GM13976 (cell line): ENCODE data around the gene APLN.

Experiments
- DNase-seq: peaks from one replicate; pipeline ENCODE4 v3.0.0; 2012; ENCODE audit warnings: low spot score
- CTCF ChIP-seq: IDR thresholded peaks from 2 replicates; pipeline ENCODE4 v1.5.1; 2012; ENCODE audit warnings: borderline replicate concordance, mild to moderate bottlenecking; ENCODE audit not compliant: insufficient read depth; ENCODE audit errors: extremely low read depth, missing control alignments, control extremely low read depth
- in situ Hi-C: fragments of 300-500 bp; cut with MboI; formaldehyde crosslinking; loops from one replicate; pipeline ENCODE4 v1.12.0; 2022; ENCODE audit warnings: low sequenced_read_pairs, mixed read lengths, inconsistent platforms; ENCODE audit not compliant: unreplicated experiment

Gene APLN

GRCh38 chrX:129637217-129638109 is 17.3 kb downstream of the APLN start:
- peak; percentile 93 for TF ChIP-seq CTCF
- in situ Hi-C loops, result no loop called here
- peak; percentile 79 for DNase-seq

DNA sequence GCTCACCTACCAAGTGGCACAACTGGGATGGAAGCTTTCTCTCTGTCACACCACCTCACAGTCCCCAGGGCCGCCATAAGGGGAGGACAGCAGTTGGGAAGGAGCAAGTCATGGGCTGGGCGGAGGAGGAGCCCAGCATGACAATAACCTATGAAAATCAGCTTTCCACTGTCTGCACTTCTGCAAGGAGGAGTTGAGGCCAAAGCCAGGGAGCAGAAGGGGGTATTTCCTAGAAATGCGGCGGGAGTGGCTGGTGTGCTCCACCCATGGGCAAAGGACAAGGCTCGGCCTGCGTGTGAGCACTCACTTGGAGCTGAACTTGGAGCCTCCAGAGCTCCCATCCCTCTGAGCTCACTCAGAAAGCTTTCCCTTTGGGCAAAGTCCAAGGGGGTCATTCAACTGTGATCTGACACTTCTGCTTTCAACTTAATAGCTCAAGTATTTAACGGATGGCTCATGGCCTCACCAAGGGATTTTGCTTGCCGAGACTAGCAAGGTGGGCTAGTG is 18.5 kb downstream of the APLN start:
- no peak for DNase-seq
- in situ Hi-C loops, result no loop called here
- no peak for TF ChIP-seq CTCF

DNA sequence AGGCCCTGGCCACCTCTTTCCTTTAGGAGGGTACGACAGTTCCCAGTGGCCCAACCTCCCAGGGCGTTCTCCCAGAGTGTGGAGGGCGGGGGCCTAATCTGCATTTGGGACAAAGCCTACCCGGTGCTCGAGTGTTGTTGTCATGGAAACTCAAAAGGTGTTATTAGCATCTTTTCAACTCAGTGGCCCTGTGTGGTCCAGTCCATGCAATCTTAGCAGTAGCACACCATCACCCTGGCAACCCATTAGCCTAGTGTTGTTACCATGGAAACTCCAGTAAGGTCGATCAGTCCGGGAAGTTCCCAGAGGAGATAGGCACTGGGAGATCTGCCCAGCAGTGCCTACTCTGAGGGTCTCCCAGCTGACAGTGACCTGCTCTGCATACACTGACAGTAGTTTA is 20.2 kb downstream of the APLN start:
- DNase-seq, result no peak
- no peak for TF ChIP-seq CTCF
- in situ Hi-C loops, result no loop called here

GRCh38 chrX:129632443-129632842 is 22.3 kb downstream of the APLN start:
- in situ Hi-C loops, result no loop called here
- DNase-seq, result no peak
- TF ChIP-seq CTCF, result no peak

DNA sequence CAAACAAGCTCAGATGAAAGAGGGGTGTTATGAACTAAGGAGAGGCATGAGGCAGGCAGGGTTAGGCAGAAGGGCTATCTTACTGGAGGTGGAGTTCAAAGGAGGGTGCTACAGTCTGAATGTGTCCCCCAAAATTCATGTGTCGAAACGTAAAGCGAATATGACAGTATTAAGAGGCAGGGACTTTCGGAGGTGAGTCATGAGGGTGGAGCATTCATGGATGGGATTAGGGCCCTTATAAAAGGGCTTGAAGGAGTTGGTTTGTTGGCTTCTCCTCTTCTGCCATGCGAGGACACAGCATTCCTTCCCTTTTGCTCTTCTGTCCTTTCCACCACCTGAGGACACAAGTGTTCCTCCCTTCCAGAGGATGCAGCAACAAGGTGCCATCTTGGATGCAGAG is 22.9 kb downstream of the APLN start:
- no peak for DNase-seq
- in situ Hi-C loops, result no loop called here
- no peak for TF ChIP-seq CTCF

DNA sequence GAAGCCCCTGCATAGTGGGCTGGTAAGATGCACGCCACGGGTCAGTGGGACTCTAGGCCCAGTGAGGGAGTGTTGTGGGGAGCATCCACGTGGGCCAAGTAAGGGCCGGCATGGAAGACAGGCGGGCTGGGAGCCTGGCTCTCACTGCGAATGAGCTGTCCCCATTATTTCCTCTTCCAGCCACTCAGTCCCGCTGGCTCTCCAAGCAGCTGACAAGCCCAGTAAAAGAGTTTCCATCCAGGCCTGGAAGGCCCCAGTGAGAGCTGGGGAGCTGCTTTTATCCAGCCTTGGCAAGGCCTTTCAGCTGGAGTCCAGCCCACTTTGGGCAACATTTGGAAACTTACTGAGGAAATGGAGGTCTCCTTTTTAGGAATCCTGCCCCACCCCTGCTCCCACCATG is 24.9 kb downstream of the APLN start:
- in situ Hi-C loops, result no loop called here
- no peak for TF ChIP-seq CTCF
- no peak for DNase-seq
